Stimulated activated CD8-positive, alpha-beta memory T cell treated with anti-CD3 and anti-CD28 coated beads, Interleukin-4, amount 100 ng/mL, for 48 hours (primary cell): ENCODE results near the gene SCYL1.
A peak's percentile ranks its signal among the peaks of the same experiment; 100 is the strongest.
"Not testable (repeated sequence)": the region's sequence is repeated elsewhere in the genome, so short reads cannot be mapped to it uniquely, and the experiment has no call there.

Experiments used
- DNase-seq: peaks from one replicate; pipeline ENCODE4 v3.0.0-alpha.2; 2020

The SCYL1 gene

GRCh38 chr11:65506290-65506771, 18.6 kb upstream of the SCYL1 start:
- no peak for DNase-seq

GRCh38 chr11:65506772-65507505, 17.9 kb upstream of the SCYL1 start:
- peak; percentile 70 for DNase-seq

- DNase-seq, result not testable (repeated sequence)
These were observed 12.6 kb upstream of the SCYL1 start for GRCh38 chr11:65512311-65512710.

- no peak for DNase-seq
These were observed 8.5 kb upstream of the SCYL1 start for GRCh38 chr11:65516135-65516968.

- DNase-seq, result not testable (repeated sequence)
These were observed 5.8 kb upstream of the SCYL1 start for GRCh38 chr11:65518941-65519549.

- not testable (repeated sequence) for DNase-seq
These were observed 2.9 kb upstream of the SCYL1 start for GRCh38 chr11:65521777-65522521.

- DNase-seq, result peak; percentile 51
These were observed 1.9 kb upstream of the SCYL1 start for GRCh38 chr11:65522718-65523630.

GRCh38 chr11:65523631-65523968, 1.3 kb upstream of the SCYL1 start:
- not testable (repeated sequence) for DNase-seq

- DNase-seq, result peak; percentile 36
These were observed 706 bp upstream of the SCYL1 start for GRCh38 chr11:65524014-65524740.

- DNase-seq, result no peak
These were observed 930 bp downstream of the SCYL1 start for GRCh38 chr11:65525546-65526480.

- no peak for DNase-seq
These were observed 1.9 kb downstream of the SCYL1 start for GRCh38 chr11:65526744-65527143.

- DNase-seq, result no peak
These were observed 4.0 kb downstream of the SCYL1 start for GRCh38 chr11:65528819-65529350.

- DNase-seq, result no peak
These were observed 4.7 kb downstream of the SCYL1 start for GRCh38 chr11:65529475-65530156.

- no peak for DNase-seq
These were observed 5.2 kb downstream of the SCYL1 start for GRCh38 chr11:65530157-65530496.

- no peak for DNase-seq
These were observed 7.6 kb downstream of the SCYL1 start for GRCh38 chr11:65532388-65533064.

GRCh38 chr11:65535102-65535501, 10.2 kb downstream of the SCYL1 start:
- no peak for DNase-seq

GRCh38 chr11:65536412-65537295, 11.8 kb downstream of the SCYL1 start:
- no peak for DNase-seq

- no peak for DNase-seq
These were observed 12.4 kb downstream of the SCYL1 start for GRCh38 chr11:65537296-65537597.
